A673 (cell line): ENCODE measurements around the gene SEC23IP. TPM values are rescaled to one million over a fixed set of nuclear protein-coding genes. Genes with fewer than 3 reads are reported as not detected.

Experiments used
- BruUV-seq: library from RNA; stranded (reverse); fragments of 400-500 nt; replicated peaks from 2 replicates; lab custom pipeline; 2021; lab: Mats Ljungman, UMichigan
- CTCF ChIA-PET: fragments of 300-600 bp; sonication (Branson Sonifier 250); formaldehyde crosslinking; loops from one replicate; lab custom pipeline; 2022; ENCODE audit warnings: antibody characterized with exemption; lab: Charles Lee
- POLR2A ChIA-PET: fragments of 300-600 bp; sonication (Branson Sonifier 250); formaldehyde crosslinking; loops from one replicate; lab custom pipeline; 2022; ENCODE audit warnings: antibody characterized with exemption; ENCODE audit not compliant: low non-redundant PET; lab: Charles Lee
- DNase-seq: peaks from one replicate; pipeline ENCODE4 v3.0.0-alpha.2; 2015; ENCODE audit warnings: low spot score
- H3K27ac ChIP-seq: fragments of 200-600 bp; sonication (generic); 2 replicates; pipeline ENCODE4 v1.5.1; 2016; ENCODE audit warnings: mixed run types, low read depth, mild to moderate bottlenecking, mixed read lengths, antibody characterized with exemption, low read length; ENCODE audit not compliant: poor library complexity, severe bottlenecking
- H3K27me3 ChIP-seq: fragments of 200-600 bp; sonication (generic); replicated peaks from 2 replicates; pipeline ENCODE4 v1.6.1; 2017; ENCODE audit warnings: mixed run types, low read depth, mild to moderate bottlenecking, mixed read lengths, antibody characterized with exemption, low read length; ENCODE audit not compliant: insufficient read depth, poor library complexity
- H3K36me3 ChIP-seq: fragments of 200-600 bp; sonication (generic); 2 replicates; pipeline ENCODE4 v1.6.1; 2016; ENCODE audit warnings: mixed run types, mild to moderate bottlenecking, mixed read lengths, antibody characterized with exemption, low read length; ENCODE audit not compliant: insufficient read depth, poor library complexity, severe bottlenecking
- H3K4me1 ChIP-seq: fragments of 200-600 bp; sonication (generic); 2 replicates; pipeline ENCODE4 v1.6.1; 2017; ENCODE audit warnings: mixed run types, mild to moderate bottlenecking, mixed read lengths, antibody characterized with exemption, low read length; ENCODE audit not compliant: insufficient read depth, poor library complexity, severe bottlenecking
- H3K4me3 ChIP-seq: fragments of 200-600 bp; sonication (generic); 2 replicates; pipeline ENCODE4 v1.5.1; 2016; ENCODE audit warnings: low read depth, mixed run types, mild to moderate bottlenecking, mixed read lengths, low read length; ENCODE audit not compliant: poor library complexity, severe bottlenecking
- H3K9me3 ChIP-seq: fragments of 200-600 bp; sonication (generic); 2 replicates; pipeline ENCODE4 v1.6.1; 2016; ENCODE audit warnings: mixed run types, low read depth, mild to moderate bottlenecking, mixed read lengths, antibody characterized with exemption, low read length; ENCODE audit not compliant: poor library complexity, severe bottlenecking
- EZH2 ChIP-seq: fragments of 200-600 bp; sonication (generic); IDR thresholded peaks from 2 replicates; pipeline ENCODE4 v1.6.1; 2017; ENCODE audit warnings: borderline replicate concordance, low read depth, mild to moderate bottlenecking, mixed read lengths, antibody characterized with exemption, low read length; ENCODE audit not compliant: poor library complexity, severe bottlenecking
- intact Hi-C: fragments of 100-400 bp; cut with micrococcal nuclease; formaldehyde crosslinking; loops from one replicate; pipeline ENCODE4 v1.10.0; 2022; ENCODE audit not compliant: unreplicated experiment
- total RNA-seq: library from RNA; stranded (reverse); gene quantifications from 2 replicates; pipeline ENCODE4 v1.2.3, GENCODE V29; 2021
- TF ChIP-seq, protein P1 (sequence below): fragments of 300-800, 200-600 bp; sonication (generic); conservative IDR thresholded peaks from 2 replicates; pipeline ENCODE4 v1.5.1; 2017; ENCODE audit warnings: low read depth, mild to moderate bottlenecking, antibody characterized with exemption, low read length, moderate library complexity, mixed read lengths

Gene SEC23IP
- total RNA-seq, 1 experiment from 2014 or later = 78.6 TPM

DNA sequence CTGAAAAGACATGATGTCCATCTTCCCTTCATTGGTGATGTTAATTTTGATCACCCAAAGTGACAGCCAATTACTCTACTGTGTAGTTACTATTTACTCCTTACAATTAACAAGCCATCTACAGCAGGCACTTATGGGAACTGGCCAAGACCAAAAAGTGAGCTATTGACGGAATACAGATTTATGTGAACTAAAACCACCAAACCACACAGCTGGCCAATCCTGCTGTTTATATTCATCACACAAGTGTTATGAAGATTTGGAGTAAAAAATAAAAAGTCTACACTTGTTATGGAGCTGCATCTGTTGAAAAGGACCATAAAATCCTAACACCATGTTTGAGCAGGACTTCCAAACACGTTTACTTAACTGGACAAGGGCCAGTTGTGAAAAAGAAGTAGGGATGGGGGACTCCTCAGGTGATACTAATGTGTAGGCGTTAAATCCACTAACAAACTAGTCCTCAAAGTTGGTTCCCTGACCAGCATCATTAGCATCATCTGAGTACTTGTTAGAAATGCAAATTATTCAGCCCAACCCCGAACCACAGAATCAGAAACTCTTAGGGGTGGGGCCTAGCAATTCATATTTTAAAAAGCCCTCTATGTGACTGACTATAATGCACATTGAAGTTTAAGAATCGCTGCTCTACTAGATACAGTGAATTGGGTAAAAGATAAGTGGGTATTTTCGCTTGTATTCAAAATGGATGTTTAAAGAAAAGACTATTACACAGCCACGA lies 31.5 kb upstream of the SEC23IP start:
- intact Hi-C loops = no loop called here
- CTCF ChIA-PET = no interaction called here
- no TSS peak for BruUV-seq
- H3K4me1 ChIP-seq = peaks cover 11% of the 10 kb centered on the region
- POLR2A ChIA-PET = no interaction called here
- TF ChIP-seq EZH2 = no peak
- TF ChIP-seq, protein P1, sequence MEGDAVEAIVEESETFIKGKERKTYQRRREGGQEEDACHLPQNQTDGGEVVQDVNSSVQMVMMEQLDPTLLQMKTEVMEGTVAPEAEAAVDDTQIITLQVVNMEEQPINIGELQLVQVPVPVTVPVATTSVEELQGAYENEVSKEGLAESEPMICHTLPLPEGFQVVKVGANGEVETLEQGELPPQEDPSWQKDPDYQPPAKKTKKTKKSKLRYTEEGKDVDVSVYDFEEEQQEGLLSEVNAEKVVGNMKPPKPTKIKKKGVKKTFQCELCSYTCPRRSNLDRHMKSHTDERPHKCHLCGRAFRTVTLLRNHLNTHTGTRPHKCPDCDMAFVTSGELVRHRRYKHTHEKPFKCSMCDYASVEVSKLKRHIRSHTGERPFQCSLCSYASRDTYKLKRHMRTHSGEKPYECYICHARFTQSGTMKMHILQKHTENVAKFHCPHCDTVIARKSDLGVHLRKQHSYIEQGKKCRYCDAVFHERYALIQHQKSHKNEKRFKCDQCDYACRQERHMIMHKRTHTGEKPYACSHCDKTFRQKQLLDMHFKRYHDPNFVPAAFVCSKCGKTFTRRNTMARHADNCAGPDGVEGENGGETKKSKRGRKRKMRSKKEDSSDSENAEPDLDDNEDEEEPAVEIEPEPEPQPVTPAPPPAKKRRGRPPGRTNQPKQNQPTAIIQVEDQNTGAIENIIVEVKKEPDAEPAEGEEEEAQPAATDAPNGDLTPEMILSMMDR = no peak
- H3K27ac ChIP-seq = no peak overlapping the region
- no peaks in the 10 kb centered on the region for H3K27me3 ChIP-seq
- peaks cover 35% of the 10 kb centered on the region for H3K36me3 ChIP-seq
- H3K4me3 ChIP-seq = no peak overlapping the region
- H3K9me3 ChIP-seq = no peaks in the 10 kb centered on the region
- no peak for DNase-seq

GRCh38 chr10:119862524-119862923 lies 30.0 kb upstream of the SEC23IP start:
- TF ChIP-seq EZH2 = no peak
- TF ChIP-seq, protein P1 = no peak
- H3K27me3 ChIP-seq = no peaks in the 10 kb centered on the region
- H3K36me3 ChIP-seq = peaks cover 22% of the 10 kb centered on the region
- CTCF ChIA-PET = interaction anchor here (0.6 kb wide), 1 partner anchor 165 kb away, joined by 3 read pairs; no protein-coding TSS in a partner anchor
- BruUV-seq = no TSS peak
- intact Hi-C loops = no loop called here
- POLR2A ChIA-PET = no interaction called here
- H3K4me1 ChIP-seq = peaks cover 11% of the 10 kb centered on the region
- no peak for DNase-seq
- no peak overlapping the region for H3K4me3 ChIP-seq
- no peaks in the 10 kb centered on the region for H3K9me3 ChIP-seq
- no peak overlapping the region for H3K27ac ChIP-seq

- no peaks in the 10 kb centered on the region for H3K27me3 ChIP-seq
- peaks cover 7% of the 10 kb centered on the region for H3K4me1 ChIP-seq
- no peak for TF ChIP-seq EZH2
- TF ChIP-seq, protein P1 = no peak
- peaks cover 12% of the 10 kb centered on the region for H3K36me3 ChIP-seq
- ChIA-PET POLR2A (no interaction called here), CTCF (no interaction called here)
- H3K27ac ChIP-seq = no peak overlapping the region
- H3K9me3 ChIP-seq = no peaks in the 10 kb centered on the region
- BruUV-seq = no TSS peak
- H3K4me3 ChIP-seq = no peak overlapping the region
- no peak for DNase-seq
- intact Hi-C loops = no loop called here
Observed at GRCh38 chr10:119863951-119864565, 28.5 kb upstream of the SEC23IP start.
